SK-N-SH (cell line): ENCODE measurements around the gene NFASC.

Experiments
- CTCF ChIP-seq: fragments of 200-600 bp; sonication (generic); IDR thresholded peaks from 2 replicates; pipeline ENCODE4 v1.6.1; 2017; ENCODE audit warnings: antibody characterized with exemption, mild to moderate bottlenecking, moderate library complexity
- EP300 ChIP-seq, 2 experiments: IDR thresholded peaks; 2 replicates each; pipeline versions ENCODE4 v1.4.0 to v1.6.1; 2012; ENCODE audit warnings: borderline replicate concordance in 1 of 2, low read depth in 1 of 2, low read length in 1 of 2
- EZH2phosphoT487 ChIP-seq: fragments of 200-600 bp; sonication (generic); IDR thresholded peaks from 2 replicates; pipeline ENCODE4 v1.6.1; 2017; ENCODE audit warnings: low read depth, mixed run types, mild to moderate bottlenecking, antibody characterized with exemption, moderate library complexity, borderline replicate concordance
- GATA2 ChIP-seq: sonication (generic); formaldehyde crosslinking; IDR thresholded peaks from 2 replicates; pipeline ENCODE4 v1.5.0; 2020; ENCODE audit warnings: mild to moderate bottlenecking, missing genetic modification reagents
- IRF3 ChIP-seq: fragments of 150-350 bp; IDR thresholded peaks from 2 replicates; pipeline ENCODE4 v1.6.1; 2016; ENCODE audit warnings: mild to moderate bottlenecking, low read depth, low read length
- JUND ChIP-seq: IDR thresholded peaks from 2 replicates; pipeline ENCODE4 v1.4.0; 2012
- MEF2A ChIP-seq: IDR thresholded peaks from 2 replicates; pipeline ENCODE4 v1.4.0; 2012; ENCODE audit warnings: low read depth, borderline replicate concordance
- MXI1 ChIP-seq: IDR thresholded peaks from 2 replicates; pipeline ENCODE4 v1.6.1; 2012; ENCODE audit warnings: mild to moderate bottlenecking, low read depth, low read length, improper control_type of control experiment
- POLR2AphosphoS5 ChIP-seq: IDR thresholded peaks from 2 replicates; pipeline ENCODE4 v1.6.1; 2012; ENCODE audit warnings: low read depth, low read length
- RAD21 ChIP-seq: IDR thresholded peaks from 2 replicates; pipeline ENCODE4 v1.6.1; 2012; ENCODE audit warnings: mild to moderate bottlenecking, low read length
- RCOR1 ChIP-seq: fragments of 150-350 bp; IDR thresholded peaks from 2 replicates; pipeline ENCODE4 v1.6.1; 2017; ENCODE audit warnings: antibody characterized with exemption, low read length
- REST ChIP-seq: IDR thresholded peaks from 2 replicates; pipeline ENCODE4 v1.6.1; 2012; ENCODE audit warnings: mild to moderate bottlenecking, low read depth, low read length, moderate library complexity
- TCF12 ChIP-seq: IDR thresholded peaks from 2 replicates; pipeline ENCODE4 v1.4.0; 2012
- USF2 ChIP-seq: fragments of 150-350 bp; IDR thresholded peaks from 2 replicates; pipeline ENCODE4 v1.6.1; 2017; ENCODE audit warnings: antibody characterized with exemption, low read length, low read depth, borderline replicate concordance

- TF ChIP-seq IRF3: no peak
- no peak for TF ChIP-seq MXI1
- TF ChIP-seq RAD21: no peak
- no peak for TF ChIP-seq CTCF
- no peak for TF ChIP-seq USF2
- TF ChIP-seq TCF12: no peak
- no peak for TF ChIP-seq EZH2phosphoT487
- no peak for TF ChIP-seq RCOR1
- no peak for TF ChIP-seq POLR2AphosphoS5
- no peak for TF ChIP-seq GATA2 (CRISPR knock-in tag)
- no peak for TF ChIP-seq EP300 (IDR thresholded peaks at IDR 0.05; ENCODE audit: borderline replicate concordance in 1 of 2, low read depth in 1 of 2, low read length in 1 of 2)
- no peak for TF ChIP-seq REST
- TF ChIP-seq JUND: no peak
- TF ChIP-seq MEF2A: no peak
These were observed 17.6 kb downstream of the NFASC start for GRCh38 chr1:204888294-204888693.
